ENCODE data around the gene MAML2. TPM values are rescaled to one million over a fixed set of nuclear protein-coding genes. Genes with fewer than 3 reads are reported as not detected.

MAML2 gene
- polyA plus RNA-seq, 1 of the 3 experiments (the other 2 are of a cell fraction) = 20.1 TPM

DNA sequence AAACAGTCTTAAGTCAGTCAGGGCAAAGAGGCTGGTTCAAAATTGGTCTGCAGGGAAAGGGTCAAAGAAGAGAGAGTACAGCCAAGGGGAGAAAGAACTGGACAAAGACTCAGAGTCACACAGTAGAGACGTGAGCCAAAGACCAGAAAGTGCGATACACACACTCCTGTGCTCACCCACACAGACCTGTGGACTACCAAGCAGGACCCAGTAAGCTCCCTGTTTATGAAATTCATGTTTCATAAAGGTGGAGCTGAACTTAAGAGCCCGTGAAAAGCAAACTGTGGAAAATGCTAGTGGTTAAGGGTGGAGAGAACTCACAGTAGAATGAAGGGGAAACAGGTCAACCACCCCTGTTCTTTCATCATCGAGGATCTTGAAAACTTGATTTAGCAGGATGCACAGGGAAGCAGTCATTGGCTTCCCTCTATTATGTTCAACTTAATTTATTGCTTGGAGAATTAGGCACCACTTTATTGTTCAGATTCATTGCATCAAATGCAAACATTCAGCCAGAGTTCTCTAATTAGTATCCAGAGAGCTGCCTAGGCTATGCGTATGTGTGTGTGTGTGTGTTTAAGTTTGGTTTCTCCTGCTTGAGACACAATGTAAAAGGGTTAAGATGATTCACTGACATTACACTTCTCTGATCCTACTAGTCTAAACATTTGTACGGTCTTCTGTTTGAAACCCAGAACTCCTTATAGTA, 258.2 kb downstream of the MAML2 start:
- no peak overlapping the region for H3K4me3 ChIP-seq (ENCODE audit: low read depth in 2 of 2, low read length in 1 of 2)
- peaks cover 69% of the 10 kb centered on the region for H3K79me2 ChIP-seq (ENCODE audit: insufficient read depth)

More for the DNA sequence above, 258.2 kb downstream of the MAML2 start:
- Histone ChIP-seq H3K9me2 (no peaks in the 10 kb centered on the region), H3K9me3 (no peaks in the 10 kb centered on the region), H3K4me1 (ENCODE audit: control insufficient read depth in 1 of 2, insufficient read depth in 2 of 2, low read depth in 1 of 2, low read length in 1 of 2) (peaks cover 4 to 8% of the 10 kb centered on the region in 2 experiments; a peak in 2 of 4 replicates), H3K36me3 (replicated peaks in 1 of 2; ENCODE audit: control insufficient read depth in 1 of 2, insufficient read depth in 2 of 2, low read length in 1 of 2) (peaks cover 0 to 6% of the 10 kb centered on the region in 2 experiments), H2AFZ (ENCODE audit: low read depth) (no peak overlapping the region), H3K9ac (no peak overlapping the region), H3K4me2 (no peak overlapping the region), H4K20me1 (ENCODE audit: insufficient read depth) (no peaks in the 10 kb centered on the region), H3K27me3 (ENCODE audit: insufficient read depth) (no peaks in the 10 kb centered on the region), H3F3A (replicated peaks; ENCODE audit: insufficient read depth) (no peaks in the 10 kb centered on the region), H3K27ac (ENCODE audit: low read depth in 2 of 2, low read length in 1 of 2) (no peak overlapping the region)
- WGBS (ENCODE audit: low lambda C conversion rate) = 69% methylated on average over 5 of the region's 6 CpGs
- DNase-seq = no peak
- TF ChIP-seq NRF1 (IDR thresholded peaks at IDR 0.05; ENCODE audit: low read depth, low read length) = no peak
- no peak for TF ChIP-seq ELF1 (IDR thresholded peaks at IDR 0.05)
- no peak for TF ChIP-seq SIN3A (IDR thresholded peaks at IDR 0.05; ENCODE audit: borderline replicate concordance, low read depth, low read length)
- TF ChIP-seq FOXJ3 (CRISPR knock-in tag; IDR thresholded peaks at IDR 0.05) = no peak
- no peak for TF ChIP-seq FOSL2 (IDR thresholded peaks at IDR 0.05; ENCODE audit: borderline replicate concordance, low read depth)
- TF ChIP-seq, protein P1, sequence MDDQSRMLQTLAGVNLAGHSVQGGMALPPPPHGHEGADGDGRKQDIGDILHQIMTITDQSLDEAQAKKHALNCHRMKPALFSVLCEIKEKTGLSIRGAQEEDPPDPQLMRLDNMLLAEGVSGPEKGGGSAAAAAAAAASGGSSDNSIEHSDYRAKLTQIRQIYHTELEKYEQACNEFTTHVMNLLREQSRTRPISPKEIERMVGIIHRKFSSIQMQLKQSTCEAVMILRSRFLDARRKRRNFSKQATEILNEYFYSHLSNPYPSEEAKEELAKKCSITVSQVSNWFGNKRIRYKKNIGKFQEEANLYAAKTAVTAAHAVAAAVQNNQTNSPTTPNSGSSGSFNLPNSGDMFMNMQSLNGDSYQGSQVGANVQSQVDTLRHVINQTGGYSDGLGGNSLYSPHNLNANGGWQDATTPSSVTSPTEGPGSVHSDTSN (IDR thresholded peaks at IDR 0.05) = no peak
- no peak for TF ChIP-seq MXI1 (IDR thresholded peaks at IDR 0.05; ENCODE audit: low read depth, low read length)
- TF ChIP-seq RCOR1 (IDR thresholded peaks at IDR 0.05; ENCODE audit: low read length) = no peak
- TF ChIP-seq, protein P2, sequence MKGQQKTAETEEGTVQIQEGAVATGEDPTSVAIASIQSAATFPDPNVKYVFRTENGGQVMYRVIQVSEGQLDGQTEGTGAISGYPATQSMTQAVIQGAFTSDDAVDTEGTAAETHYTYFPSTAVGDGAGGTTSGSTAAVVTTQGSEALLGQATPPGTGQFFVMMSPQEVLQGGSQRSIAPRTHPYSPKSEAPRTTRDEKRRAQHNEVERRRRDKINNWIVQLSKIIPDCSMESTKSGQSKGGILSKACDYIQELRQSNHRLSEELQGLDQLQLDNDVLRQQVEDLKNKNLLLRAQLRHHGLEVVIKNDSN (IDR thresholded peaks at IDR 0.05; ENCODE audit: borderline replicate concordance, low read depth) = no peak
- no peak for TF ChIP-seq SMC3 (IDR thresholded peaks at IDR 0.05; ENCODE audit: low read depth, low read length)
- TF ChIP-seq EZH2phosphoT487 (IDR thresholded peaks at IDR 0.05; ENCODE audit: borderline replicate concordance, low read depth) = no peak
- no peak for TF ChIP-seq NFIC (IDR thresholded peaks at IDR 0.05; ENCODE audit: borderline replicate concordance)
- TF ChIP-seq MEF2A (IDR thresholded peaks at IDR 0.05; ENCODE audit: borderline replicate concordance, low read depth) = no peak
- TF ChIP-seq, protein P3, sequence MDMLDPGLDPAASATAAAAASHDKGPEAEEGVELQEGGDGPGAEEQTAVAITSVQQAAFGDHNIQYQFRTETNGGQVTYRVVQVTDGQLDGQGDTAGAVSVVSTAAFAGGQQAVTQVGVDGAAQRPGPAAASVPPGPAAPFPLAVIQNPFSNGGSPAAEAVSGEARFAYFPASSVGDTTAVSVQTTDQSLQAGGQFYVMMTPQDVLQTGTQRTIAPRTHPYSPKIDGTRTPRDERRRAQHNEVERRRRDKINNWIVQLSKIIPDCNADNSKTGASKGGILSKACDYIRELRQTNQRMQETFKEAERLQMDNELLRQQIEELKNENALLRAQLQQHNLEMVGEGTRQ (IDR thresholded peaks at IDR 0.05; ENCODE audit: borderline replicate concordance, low read depth, low read length) = no peak
- TF ChIP-seq, protein P4, sequence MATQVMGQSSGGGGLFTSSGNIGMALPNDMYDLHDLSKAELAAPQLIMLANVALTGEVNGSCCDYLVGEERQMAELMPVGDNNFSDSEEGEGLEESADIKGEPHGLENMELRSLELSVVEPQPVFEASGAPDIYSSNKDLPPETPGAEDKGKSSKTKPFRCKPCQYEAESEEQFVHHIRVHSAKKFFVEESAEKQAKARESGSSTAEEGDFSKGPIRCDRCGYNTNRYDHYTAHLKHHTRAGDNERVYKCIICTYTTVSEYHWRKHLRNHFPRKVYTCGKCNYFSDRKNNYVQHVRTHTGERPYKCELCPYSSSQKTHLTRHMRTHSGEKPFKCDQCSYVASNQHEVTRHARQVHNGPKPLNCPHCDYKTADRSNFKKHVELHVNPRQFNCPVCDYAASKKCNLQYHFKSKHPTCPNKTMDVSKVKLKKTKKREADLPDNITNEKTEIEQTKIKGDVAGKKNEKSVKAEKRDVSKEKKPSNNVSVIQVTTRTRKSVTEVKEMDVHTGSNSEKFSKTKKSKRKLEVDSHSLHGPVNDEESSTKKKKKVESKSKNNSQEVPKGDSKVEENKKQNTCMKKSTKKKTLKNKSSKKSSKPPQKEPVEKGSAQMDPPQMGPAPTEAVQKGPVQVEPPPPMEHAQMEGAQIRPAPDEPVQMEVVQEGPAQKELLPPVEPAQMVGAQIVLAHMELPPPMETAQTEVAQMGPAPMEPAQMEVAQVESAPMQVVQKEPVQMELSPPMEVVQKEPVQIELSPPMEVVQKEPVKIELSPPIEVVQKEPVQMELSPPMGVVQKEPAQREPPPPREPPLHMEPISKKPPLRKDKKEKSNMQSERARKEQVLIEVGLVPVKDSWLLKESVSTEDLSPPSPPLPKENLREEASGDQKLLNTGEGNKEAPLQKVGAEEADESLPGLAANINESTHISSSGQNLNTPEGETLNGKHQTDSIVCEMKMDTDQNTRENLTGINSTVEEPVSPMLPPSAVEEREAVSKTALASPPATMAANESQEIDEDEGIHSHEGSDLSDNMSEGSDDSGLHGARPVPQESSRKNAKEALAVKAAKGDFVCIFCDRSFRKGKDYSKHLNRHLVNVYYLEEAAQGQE (IDR thresholded peaks at IDR 0.05; ENCODE audit: low read depth, low read length) = no peak
- TF ChIP-seq RFX5 (IDR thresholded peaks at IDR 0.05; ENCODE audit: low read length) = no peak
- TF ChIP-seq, protein P5, sequence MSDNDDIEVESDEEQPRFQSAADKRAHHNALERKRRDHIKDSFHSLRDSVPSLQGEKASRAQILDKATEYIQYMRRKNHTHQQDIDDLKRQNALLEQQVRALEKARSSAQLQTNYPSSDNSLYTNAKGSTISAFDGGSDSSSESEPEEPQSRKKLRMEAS (IDR thresholded peaks at IDR 0.05; ENCODE audit: low read depth) = no peak
- no peak for TF ChIP-seq CHD2 (IDR thresholded peaks at IDR 0.05; ENCODE audit: low read length, partially characterized antibody)
- TF ChIP-seq GATA2 (CRISPR knock-in tag; IDR thresholded peaks at IDR 0.05) = no peak
- POLR2A ChIA-PET = no interaction called here
- CTCF ChIA-PET = interaction anchor here (0.7 kb wide), 1 partner anchor 258 kb away, joined by 3 read pairs; the partner anchor contains the start of gene MAML2

All from SK-N-SH (cell line).